Measurements from ENCODE around the gene STRN4. TPM values are rescaled to one million over a fixed set of nuclear protein-coding genes. Genes with fewer than 3 reads are reported as not detected.

STRN4 gene
- total and polyA plus RNA-seq, 7 donors: 28.6 to 72.3 (median 46.2) TPM

DNA sequence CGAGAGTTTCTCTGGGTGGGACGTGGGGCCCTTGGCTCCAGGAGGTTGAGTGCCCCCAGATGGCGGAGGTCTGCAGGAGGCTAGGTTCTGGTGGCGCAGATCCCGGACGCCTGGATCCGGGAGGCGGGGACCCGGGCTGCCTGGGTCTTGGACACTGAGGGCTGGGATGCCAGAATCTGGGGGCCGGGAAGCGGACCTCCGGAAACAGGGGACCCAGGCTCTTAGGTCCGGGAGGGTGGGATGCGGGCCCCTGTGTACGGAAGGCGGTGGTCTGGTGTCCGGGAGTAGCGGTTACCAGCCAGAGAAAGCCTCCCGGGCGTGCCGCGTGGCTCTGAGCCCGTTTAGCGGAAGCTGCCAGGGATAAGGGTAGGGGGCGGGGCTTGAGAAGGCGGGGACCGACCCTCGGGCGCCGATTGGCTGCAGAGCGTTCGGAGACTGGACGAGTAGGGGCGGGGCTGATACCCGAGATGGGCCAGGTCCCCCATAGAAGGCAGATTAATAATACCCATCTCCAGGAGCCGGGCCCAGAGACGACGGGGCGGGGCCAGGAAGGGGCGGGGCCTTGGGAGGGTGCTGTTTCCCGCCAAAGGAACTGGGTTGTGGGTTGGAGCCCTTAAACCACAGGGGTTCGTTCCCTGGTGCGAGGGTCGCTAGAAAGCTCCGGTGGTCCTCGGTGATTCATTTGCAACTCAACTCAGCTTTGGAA lies 42.2 kb upstream of the STRN4 start, which contains the start of gene SLC1A5:
TSS of gene SLC1A5 (minus strand) at position 333 of the 706 bp plus-strand sequence. CDS start 629 bp downstream, outside the sequence.
- peak within 1 kb of the TSS; percentile 65 for H3K27ac ChIP-seq
- no peaks in the 10 kb centered on the region for H3K36me3 ChIP-seq (ENCODE audit: insufficient read depth in 1 of 2, low read depth in 1 of 2)
- TF ChIP-seq CTCF (IDR thresholded peaks at IDR 0.05): no peak
- DNase-seq (peak; percentile 96 to 97), ATAC-seq (peak; percentile 88 to 92 (median 91))
- H3K27me3 ChIP-seq (ENCODE audit: insufficient read depth in 3 of 3, low read length in 2 of 3): peaks cover 0 to 21% (median 4%) of the 10 kb centered on the region in 3 donors
- peaks cover 9% of the 10 kb centered on the region for H3K4me1 ChIP-seq
- 0 to 1% (median 0%) methylated on average over 40 to 46 of the region's 46 CpGs for WGBS, 3 donors
- no peaks in the 10 kb centered on the region for H3K9me3 ChIP-seq
- intact Hi-C loops (cut with DNase I): loop anchor here in 1 of 2 donors (5.0 kb wide), 1 partner anchor 39 kb away; no protein-coding TSS in a partner anchor
- H3K4me3 ChIP-seq: peak within 1 kb of the TSS; percentile 67

GRCh38 chr19:46787331-46788261 lies 41.3 kb upstream of the STRN4 start:
- Histone ChIP-seq H3K27ac (peak overlapping the region; percentile 65), H3K36me3 (ENCODE audit: insufficient read depth in 1 of 2, low read depth in 1 of 2) (no peaks in the 10 kb centered on the region), H3K4me3 (peak overlapping the region; percentile 67), H3K4me1 (peaks cover 9% of the 10 kb centered on the region), H3K27me3 (ENCODE audit: insufficient read depth in 3 of 3, low read length in 2 of 3) (peaks cover 0 to 21% (median 4%) of the 10 kb centered on the region in 3 donors), H3K9me3 (no peaks in the 10 kb centered on the region)
- peak; percentile 75 to 83 for DNase-seq
- ATAC-seq: peak; percentile 18 to 54 (median 34)
- intact Hi-C loops (cut with DNase I): loop anchor here in 1 of 2 donors (5.0 kb wide), 1 partner anchor 40 kb away; no protein-coding TSS in a partner anchor
- no peak for TF ChIP-seq CTCF (IDR thresholded peaks at IDR 0.05)
- 0 to 1% (median 1%) methylated on average over 49 to 80 of the region's 80 CpGs for WGBS, 3 donors

- DNase-seq (no peak), ATAC-seq (peak in 1 of 4 donors; percentile 7)
- peak overlapping the region; percentile 67 for H3K4me3 ChIP-seq
- no peak for TF ChIP-seq CTCF (IDR thresholded peaks at IDR 0.05)
- no peaks in the 10 kb centered on the region for H3K36me3 ChIP-seq (ENCODE audit: insufficient read depth in 1 of 2, low read depth in 1 of 2)
- intact Hi-C loops (cut with DNase I): loop anchor here in 1 of 2 donors (5.0 kb wide), 1 partner anchor 40 kb away; no protein-coding TSS in a partner anchor
- WGBS, 3 donors: 11 to 15% (median 13%) methylated on average over 5 of the region's 5 CpGs
- H3K27ac ChIP-seq: peak overlapping the region; percentile 65
- H3K27me3 ChIP-seq (ENCODE audit: insufficient read depth in 3 of 3, low read length in 2 of 3): peaks cover 0 to 21% (median 4%) of the 10 kb centered on the region in 3 donors
- H3K4me1 ChIP-seq: peaks cover 9% of the 10 kb centered on the region
- no peaks in the 10 kb centered on the region for H3K9me3 ChIP-seq
Measured at GRCh38 chr19:46787040-46787330, 40.7 kb upstream of the STRN4 start.

- intact Hi-C loops (cut with DNase I): loop anchor here in 1 of 2 donors (5.0 kb wide), 1 partner anchor 41 kb away; no protein-coding TSS in a partner anchor
Measured at GRCh38 chr19:46786236-46787039, 40.2 kb upstream of the STRN4 start.

More at GRCh38 chr19:46786236-46787039, 40.2 kb upstream of the STRN4 start:
- Histone ChIP-seq H3K9me3 (no peaks in the 10 kb centered on the region), H3K27me3 (ENCODE audit: insufficient read depth in 3 of 3, low read length in 2 of 3) (peaks cover 0 to 21% (median 4%) of the 10 kb centered on the region in 3 donors), H3K4me1 (peaks cover 9% of the 10 kb centered on the region), H3K4me3 (peak overlapping the region; percentile 67), H3K27ac (peak overlapping the region; percentile 65), H3K36me3 (ENCODE audit: insufficient read depth in 1 of 2, low read depth in 1 of 2) (no peaks in the 10 kb centered on the region)
- no peak for TF ChIP-seq CTCF (IDR thresholded peaks at IDR 0.05)
- DNase-seq (peak; percentile 69 to 78), ATAC-seq (peak; percentile 22 to 46 (median 34))
- WGBS, 3 donors: 20 to 27% (median 25%) methylated on average over 20 of the region's 20 CpGs

Data from psoas muscle (tissue), 8 donors.